HL-60 (cell line): ENCODE results near the gene IMMP2L.

Experiments
- DNase-seq, 2 experiments: peaks; one replicate each; pipeline ENCODE4 v3.0.0-alpha.2; 2010 to 2020; ENCODE audit warnings: low read depth in 1 of 2, low spot score in 1 of 2
- H3K27ac ChIP-seq: fragments of 250-450 bp; sonication (Bioruptor Pico); replicated peaks from 2 replicates; pipeline ENCODE4 v1.5.1; 2020; ENCODE audit warnings: mild to moderate bottlenecking, moderate library complexity
- H3K27me3 ChIP-seq: fragments of 250-450 bp; sonication (Bioruptor Pico); 2 replicates; pipeline ENCODE4 v1.5.1; 2021; ENCODE audit warnings: mild to moderate bottlenecking, moderate library complexity; ENCODE audit not compliant: insufficient read depth, poor library complexity, severe bottlenecking
- H3K4me3 ChIP-seq: replicated peaks from 2 replicates; pipeline ENCODE4 v1.5.1; 2011; ENCODE audit warnings: mild to moderate bottlenecking, control low read depth, low read length; ENCODE audit not compliant: insufficient read depth
- CTCF ChIP-seq: IDR thresholded peaks from one replicate; pipeline ENCODE4 v1.5.1; 2011; ENCODE audit warnings: low read length, control low read depth, inconsistent platforms; ENCODE audit not compliant: insufficient read depth
- GABPA ChIP-seq: IDR thresholded peaks from 2 replicates; pipeline ENCODE4 v1.6.1; 2012; ENCODE audit warnings: low read depth
- POLR2AphosphoS5 ChIP-seq: IDR thresholded peaks from 2 replicates; pipeline ENCODE4 v1.6.1; 2012; ENCODE audit warnings: low read depth
- REST ChIP-seq: IDR thresholded peaks from 2 replicates; pipeline ENCODE4 v1.6.1; 2012; ENCODE audit warnings: low read depth; ENCODE audit not compliant: insufficient replicate concordance
- SPI1 ChIP-seq: IDR thresholded peaks from 2 replicates; pipeline ENCODE4 v1.6.1; 2012; ENCODE audit warnings: low read depth, mild to moderate bottlenecking, borderline replicate concordance

The IMMP2L gene

GRCh38 chr7:111006040-111006439 is 556.3 kb downstream of the IMMP2L start:
- TF ChIP-seq GABPA: no peak
- no peak for TF ChIP-seq POLR2AphosphoS5
- TF ChIP-seq SPI1: no peak
- no peak for TF ChIP-seq REST
- TF ChIP-seq CTCF: no peak
- H3K4me3 ChIP-seq: no peak overlapping the region
- no peak for DNase-seq
- H3K27me3 ChIP-seq: no peaks in the 10 kb centered on the region
- no peak overlapping the region for H3K27ac ChIP-seq

GRCh38 chr7:111005445-111005844 is 556.8 kb downstream of the IMMP2L start:
- TF ChIP-seq REST: no peak
- TF ChIP-seq CTCF: no peak
- TF ChIP-seq POLR2AphosphoS5: no peak
- no peak for TF ChIP-seq GABPA
- TF ChIP-seq SPI1: no peak
- Histone ChIP-seq H3K4me3 (no peak overlapping the region), H3K27ac (no peak overlapping the region), H3K27me3 (no peaks in the 10 kb centered on the region)
- DNase-seq: no peak

GRCh38 chr7:111004310-111004901 is 557.9 kb downstream of the IMMP2L start:
- H3K27me3 ChIP-seq: no peaks in the 10 kb centered on the region
- no peak for TF ChIP-seq GABPA
- no peak for TF ChIP-seq REST
- TF ChIP-seq SPI1: no peak
- no peak for TF ChIP-seq CTCF
- TF ChIP-seq POLR2AphosphoS5: no peak
- DNase-seq: no peak
- no peak overlapping the region for H3K4me3 ChIP-seq
- no peak overlapping the region for H3K27ac ChIP-seq
